Measurements from ENCODE around the gene CD300LF.

Gene CD300LF

DNA sequence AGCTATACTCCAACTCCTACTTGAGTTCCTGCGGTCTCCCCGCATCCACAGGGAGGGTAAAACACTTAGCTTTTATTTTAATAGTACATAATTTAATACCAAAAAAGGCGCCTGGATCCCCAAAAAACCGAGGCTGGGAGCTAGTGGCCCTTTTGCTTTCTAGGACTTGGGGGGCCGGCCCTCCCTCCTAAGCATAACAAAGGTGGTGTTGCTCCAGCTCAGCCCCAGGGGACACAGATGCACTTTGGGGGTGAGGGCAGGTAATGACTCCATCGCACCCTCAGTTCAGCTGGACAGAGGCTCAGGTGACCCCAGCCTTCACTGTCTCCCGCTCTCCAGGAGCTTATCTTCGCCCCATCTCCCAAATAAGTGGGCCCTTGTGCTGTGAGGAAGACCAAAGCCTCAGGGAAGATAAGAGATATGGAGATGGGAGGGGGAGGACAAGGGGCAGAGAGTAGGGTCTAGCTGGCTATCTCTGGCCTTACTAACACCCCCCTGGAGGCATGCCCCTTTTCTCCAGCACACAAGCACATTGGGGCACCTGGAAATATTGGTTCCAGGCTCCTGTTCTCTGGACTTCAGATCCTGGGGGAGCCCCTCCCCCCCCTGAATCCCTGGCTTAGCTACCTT is 32.9 kb upstream of the CD300LF start:
- DNase-seq (ENCODE audit: low read depth in 2 of 2) = no peak

GRCh38 chr17:74744714-74745547 is 32.2 kb upstream of the CD300LF start:
- DNase-seq (ENCODE audit: low read depth in 2 of 2) = peak; percentile 77 to 79

DNA sequence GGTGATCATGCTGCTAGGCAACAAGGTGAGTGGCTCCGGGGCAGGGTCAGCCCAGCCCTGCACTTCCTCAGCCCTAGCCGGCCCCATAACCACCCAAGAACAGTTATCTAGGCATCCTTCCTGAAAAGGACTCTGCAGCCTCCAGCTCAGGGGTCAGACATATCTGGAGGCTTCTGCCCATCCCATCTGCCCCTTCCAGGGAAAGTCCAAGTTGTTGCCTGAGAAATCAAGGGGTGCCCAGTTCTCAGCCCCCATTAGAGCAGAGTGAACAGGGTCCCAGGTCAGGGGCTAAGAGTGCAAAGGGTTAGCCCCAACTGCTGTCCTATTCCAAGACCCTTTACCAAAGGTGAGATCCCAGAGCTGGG is 31.6 kb upstream of the CD300LF start:
- no peak for DNase-seq (ENCODE audit: low read depth in 2 of 2)

GRCh38 chr17:74743755-74744154 is 31.0 kb upstream of the CD300LF start:
- DNase-seq (ENCODE audit: low read depth in 2 of 2) = no peak

GRCh38 chr17:74742978-74743545 is 30.3 kb upstream of the CD300LF start:
- DNase-seq (ENCODE audit: low read depth in 2 of 2) = no peak

GRCh38 chr17:74742153-74742515 is 29.4 kb upstream of the CD300LF start:
- no peak for DNase-seq (ENCODE audit: low read depth in 2 of 2)

- no peak for DNase-seq (ENCODE audit: low read depth in 2 of 2)
These were observed 28.1 kb upstream of the CD300LF start for GRCh38 chr17:74740641-74741387.

DNA sequence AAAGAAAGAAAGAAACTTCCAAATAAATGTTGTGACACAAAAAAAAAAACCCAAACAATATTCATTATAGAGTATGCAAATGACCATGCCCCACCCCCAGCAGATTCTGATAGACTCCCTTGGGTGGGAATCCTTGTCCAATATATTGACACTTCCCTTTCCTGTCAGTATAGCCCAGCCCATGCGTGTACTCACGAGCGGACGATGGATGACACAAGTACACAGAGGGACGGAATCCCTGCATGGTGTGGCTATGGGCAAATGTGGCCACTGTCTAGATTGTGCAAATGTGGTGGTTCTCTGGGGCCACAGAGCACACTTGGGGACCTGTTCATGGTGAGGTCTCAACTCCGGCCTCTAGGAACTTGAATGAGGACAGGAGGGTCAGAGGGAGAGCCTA is 27.4 kb upstream of the CD300LF start:
- no peak for DNase-seq (ENCODE audit: low read depth in 2 of 2)

- DNase-seq (ENCODE audit: low read depth in 2 of 2) = no peak
These were observed 26.6 kb upstream of the CD300LF start for GRCh38 chr17:74739227-74739831.

- DNase-seq (ENCODE audit: low read depth in 2 of 2) = peak in 1 of 2 donors; percentile 51
These were observed 25.6 kb upstream of the CD300LF start for GRCh38 chr17:74738051-74738996.

DNA sequence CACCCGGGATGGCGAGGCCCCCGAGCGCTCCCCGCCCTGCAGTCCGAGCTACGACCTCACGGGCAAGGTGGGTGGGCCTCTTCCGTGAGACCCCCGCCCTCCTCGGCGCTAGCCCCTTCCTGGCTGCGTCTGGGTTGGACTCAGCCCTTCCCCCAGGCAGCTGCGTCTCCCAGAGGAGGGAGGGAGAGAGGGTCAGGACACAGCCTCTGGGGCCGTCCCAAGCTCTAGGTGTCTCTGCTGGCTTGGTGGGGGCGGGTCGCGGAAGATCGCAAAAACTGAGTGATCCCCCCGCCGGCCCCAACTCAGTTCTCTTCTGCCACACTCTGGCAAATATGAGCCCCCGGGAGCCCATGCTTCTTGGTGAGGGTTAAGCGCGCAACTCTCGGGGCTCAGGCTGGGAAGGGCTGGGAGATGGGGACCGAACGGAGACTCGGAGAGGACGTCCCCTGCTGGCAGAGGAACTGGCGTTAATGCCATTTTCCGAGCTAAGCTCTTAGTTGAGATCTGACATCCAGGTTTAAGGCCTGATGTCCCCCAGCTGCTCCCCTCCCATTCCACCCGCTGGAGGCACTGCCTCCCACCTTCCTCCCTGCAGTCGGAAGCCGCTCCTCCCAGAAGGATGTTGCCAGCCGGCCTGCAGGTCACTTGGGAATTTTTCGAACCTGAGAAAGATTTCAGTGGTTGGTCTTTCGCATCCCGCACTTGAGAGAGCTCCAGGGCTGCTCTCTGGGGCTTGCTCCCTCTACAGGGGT is 24.8 kb upstream of the CD300LF start:
- DNase-seq (ENCODE audit: low read depth in 2 of 2) = no peak

DNA sequence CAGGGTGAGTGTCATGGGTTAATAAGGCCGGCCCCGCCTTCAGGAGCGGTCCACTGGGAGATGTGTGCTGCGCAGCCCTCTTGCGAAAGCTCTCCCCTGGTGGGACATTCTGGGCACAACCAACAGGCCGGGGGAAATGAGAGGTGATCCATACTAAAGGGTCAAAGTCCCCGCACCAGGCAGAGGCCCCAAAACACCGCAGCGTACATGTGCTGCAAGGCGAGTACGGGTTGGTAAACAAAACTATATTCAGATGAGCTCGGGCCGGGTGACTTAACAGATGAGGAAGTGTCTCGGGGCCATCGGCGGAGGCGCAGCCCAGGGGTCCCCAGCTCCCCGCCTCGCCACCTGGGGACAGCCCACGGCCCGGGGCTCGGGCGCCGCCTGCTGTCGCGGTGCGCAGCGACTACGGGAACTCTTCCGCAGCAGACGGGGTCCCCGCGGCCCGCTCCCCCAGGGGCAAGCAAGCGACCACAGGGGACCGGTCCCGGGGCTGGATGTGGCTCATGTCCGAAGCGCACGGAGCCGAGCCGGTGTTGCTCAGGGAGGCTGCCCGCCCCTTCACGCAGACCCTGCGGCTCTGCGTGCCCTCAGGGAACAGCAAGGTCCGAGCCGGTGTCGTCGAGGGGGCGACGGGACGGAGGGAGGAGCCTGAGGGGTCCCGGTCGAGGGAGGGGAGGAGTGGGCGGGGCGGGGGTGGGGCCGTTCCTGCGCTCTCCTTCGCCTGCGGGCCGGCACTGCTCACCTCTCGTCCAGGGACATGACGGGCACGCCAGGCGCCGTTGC is 24.0 kb upstream of the CD300LF start, which contains the start of gene RAB37:
Gene RAB37 (plus strand): TSS at position 744 of the 786 bp plus-strand sequence. CDS start 17 bp downstream, at position 761.
- peak in 1 of 2 donors; percentile 29 for DNase-seq (ENCODE audit: low read depth in 2 of 2)

DNA sequence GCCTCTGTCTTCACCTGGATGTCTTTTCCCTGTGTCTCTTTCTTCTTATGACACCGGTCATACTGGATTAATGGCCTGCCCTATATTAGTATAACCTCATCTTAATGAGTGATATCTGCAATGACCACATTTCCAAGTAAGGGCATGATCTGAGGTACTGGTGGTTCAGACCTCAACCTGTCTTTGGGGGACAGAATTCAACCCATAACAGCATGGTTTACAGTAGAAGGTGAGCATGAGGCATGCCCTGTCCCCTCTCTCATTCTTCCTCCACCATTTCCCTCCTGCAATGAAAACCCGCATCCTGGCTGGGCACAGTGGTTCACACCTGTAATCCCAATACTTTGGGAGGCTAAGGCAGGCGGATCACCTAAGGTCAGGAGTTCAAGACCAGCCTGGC is 21.5 kb upstream of the CD300LF start:
- DNase-seq (ENCODE audit: low read depth in 2 of 2) = no peak

DNA sequence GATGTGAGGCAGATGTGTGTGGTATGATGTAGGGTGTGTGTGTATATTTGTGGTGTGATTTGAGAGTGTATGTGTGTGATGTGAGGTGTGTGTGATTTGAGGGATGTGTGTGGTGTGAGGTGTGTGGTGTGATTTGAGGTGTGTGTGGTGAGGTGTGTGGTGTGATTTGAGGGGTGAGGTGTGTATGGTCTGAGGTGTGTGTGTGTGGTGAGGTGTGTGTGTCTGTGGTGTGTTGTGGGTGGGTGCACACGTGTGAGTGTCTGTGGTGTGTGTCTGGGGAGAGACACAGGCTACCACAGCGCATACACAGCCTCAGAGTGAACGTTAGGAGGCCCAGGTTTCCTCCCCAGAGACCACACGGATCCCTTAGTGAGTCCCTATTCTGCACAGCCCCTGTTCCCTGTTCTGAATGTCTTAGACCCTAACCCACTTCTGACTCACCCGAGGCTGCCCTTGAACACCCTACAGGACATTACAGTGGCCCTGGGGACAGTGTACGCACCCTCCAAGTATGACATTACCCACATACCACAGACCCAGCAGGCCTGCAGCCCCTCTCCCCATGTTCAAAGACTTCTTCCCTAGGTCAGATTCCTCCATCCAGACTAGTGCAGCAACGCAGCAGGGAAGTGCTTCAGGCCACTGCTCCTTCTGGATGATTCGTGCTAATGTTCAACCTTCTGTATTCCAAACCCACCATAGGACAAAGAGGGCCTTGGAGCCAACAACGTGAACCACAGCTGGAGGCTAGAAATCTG is 20.8 kb upstream of the CD300LF start:
- no peak for DNase-seq (ENCODE audit: low read depth in 2 of 2)

DNA sequence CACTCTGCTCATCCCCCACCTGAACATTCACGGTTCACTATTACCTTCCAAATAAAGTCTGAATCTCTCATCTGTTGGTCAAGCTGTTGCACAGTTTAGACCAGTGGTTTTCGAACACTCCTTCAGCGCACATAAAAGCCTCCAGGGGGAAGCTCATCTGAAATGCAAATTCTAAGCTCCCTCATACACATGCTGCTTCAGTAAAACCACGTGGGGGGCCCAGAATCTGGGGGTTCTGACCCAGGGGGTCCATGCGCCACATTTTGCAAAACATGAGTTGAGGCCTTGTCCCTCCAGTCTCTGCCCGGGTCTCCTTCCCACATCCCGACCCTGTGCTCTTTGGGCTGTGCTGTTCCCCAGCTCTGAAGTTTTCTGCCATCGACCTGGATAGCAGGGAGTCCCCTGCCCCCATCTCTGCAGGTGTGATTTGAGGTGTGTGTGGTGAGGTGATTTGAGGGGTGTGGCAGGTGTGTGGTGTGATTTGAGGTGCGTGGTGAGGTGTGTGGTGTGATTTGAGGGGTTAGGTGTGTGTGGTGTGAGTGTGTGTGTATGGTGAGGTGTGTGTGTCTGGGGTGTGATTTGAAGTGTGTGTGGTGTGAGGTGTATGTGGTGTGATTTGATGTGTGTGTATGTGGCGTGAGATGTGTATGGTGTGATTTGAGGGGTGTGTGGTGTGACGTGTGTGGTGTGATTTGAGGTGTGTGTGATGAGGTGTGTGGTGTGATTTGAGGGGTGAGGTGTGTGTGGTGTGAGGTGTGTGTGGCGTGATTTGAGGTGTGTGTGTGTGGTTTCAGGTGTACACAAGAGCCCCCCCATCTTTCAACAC is 19.5 kb upstream of the CD300LF start:
- DNase-seq (ENCODE audit: low read depth in 2 of 2) = no peak

DNA sequence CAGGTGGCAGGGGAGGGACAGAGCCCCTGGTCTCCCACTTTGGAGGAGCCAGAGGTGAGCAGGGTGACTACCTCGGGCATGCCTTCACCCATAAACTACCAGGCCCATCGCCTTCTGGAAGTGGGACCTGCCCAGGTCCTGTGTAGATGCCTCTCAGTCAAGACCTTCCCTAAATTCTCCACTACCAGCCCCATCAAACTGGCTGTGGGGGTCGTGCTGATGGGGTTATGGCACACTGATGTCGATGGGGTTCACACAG is 18.6 kb upstream of the CD300LF start:
- DNase-seq (ENCODE audit: low read depth in 2 of 2) = no peak

GRCh38 chr17:74730491-74731346 is 18.0 kb upstream of the CD300LF start:
- DNase-seq (ENCODE audit: low read depth in 2 of 2) = no peak
